Middle frontal gyrus (tissue), 1 donor: ENCODE results near the gene CRYBB1.

Experiments
- DNase-seq: peaks from one replicate; pipeline ENCODE4 v3.0.0-alpha.2; 2015; ENCODE audit warnings: low spot score; ENCODE audit errors: extremely low spot score

CRYBB1 gene

DNA sequence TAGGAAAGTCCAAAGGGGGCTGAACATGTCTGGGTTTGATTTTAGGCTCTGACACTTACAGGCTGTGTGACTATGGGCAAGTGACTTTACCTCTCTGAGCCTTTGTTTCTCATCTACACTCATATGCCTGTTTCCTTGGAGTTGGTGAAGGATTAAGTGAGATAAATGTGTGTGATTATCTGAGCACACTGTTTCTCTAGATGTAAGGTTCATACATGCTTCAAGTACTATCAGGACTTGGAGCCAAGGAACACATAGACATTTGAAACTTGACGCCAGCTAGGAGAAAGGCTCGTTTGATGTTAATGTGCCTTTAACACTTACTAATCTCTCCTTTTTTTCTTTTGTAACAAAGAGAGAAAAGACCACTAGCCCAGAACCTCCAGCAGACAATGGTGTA lies 9.7 kb downstream of the CRYBB1 start:
- DNase-seq = no peak

DNA sequence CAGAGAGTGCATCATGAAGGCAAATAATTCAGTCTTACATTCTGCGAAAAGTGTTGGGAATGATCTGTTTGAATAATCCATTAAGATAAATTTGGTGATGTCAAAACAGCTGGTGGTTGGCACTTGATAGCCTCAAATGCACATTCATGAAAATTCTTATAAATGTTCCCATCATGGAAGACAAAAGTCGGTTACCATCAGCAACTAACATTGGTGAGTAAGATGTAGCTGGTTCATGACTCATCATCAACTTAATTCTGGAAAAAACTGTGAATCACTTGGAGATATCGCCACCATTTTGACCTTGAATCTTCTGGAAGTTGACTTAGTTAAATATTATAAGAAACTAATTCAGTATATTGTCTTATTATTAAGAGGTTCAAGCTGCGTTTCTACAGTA lies 11.2 kb downstream of the CRYBB1 start:
- DNase-seq = no peak

DNA sequence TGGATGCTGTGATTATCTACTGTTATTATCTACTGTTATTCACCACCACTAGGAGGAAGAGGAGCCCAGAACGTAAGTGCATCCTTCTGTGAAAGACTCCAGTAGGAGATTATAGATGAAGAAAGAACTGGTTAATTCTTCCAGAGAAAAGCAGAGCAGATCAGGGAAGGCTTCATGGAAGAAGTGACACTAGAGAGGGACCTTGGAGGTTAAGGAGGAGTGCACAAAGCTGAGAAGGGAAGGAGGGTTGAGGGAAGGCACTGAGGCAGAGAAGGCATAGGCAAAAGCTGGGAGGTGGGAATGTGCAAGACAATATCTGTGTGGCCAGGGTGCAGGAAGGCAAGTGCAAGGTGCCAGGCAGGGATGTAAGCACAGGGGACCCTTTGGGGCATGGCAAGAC lies 13.5 kb downstream of the CRYBB1 start:
- DNase-seq = no peak

DNA sequence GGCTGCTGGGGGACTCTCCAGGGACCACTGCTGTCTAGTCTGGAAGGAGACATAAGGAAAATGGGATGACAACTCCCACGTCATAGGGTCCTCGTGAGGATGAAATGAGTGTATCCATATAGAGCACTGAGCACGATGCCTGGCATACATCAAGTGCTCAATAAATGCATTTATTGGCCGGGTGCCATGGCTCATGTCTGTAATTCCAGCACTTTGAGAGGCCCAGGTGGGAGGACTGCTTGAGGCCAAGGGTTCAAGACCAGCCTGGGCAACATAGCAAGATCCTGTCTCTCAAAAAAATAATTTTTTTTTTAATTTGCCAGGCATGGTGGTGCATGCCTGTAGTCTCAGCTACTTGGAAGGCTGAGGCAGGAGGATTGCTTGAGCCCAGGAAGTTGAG lies 15.7 kb downstream of the CRYBB1 start:
- no peak for DNase-seq

DNA sequence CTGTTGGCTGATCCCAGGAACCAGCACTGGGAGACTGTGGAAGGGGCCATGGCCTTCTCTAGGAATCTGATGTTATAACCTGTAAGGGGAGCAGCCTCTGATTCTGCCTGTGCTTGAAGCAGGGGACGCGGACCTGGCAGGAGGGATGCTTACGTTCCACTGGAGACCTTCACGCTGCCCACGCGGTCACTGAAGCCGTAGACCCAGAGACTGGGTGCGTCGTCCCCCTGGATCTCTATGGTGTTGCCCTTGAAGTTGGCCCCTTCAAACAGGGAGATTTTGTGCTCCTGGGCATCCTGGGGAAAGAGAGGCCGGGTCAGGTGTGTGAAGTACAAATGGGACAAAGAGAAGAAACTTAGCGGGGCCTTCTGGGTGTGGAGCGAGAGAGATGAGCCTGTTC lies 16.1 kb downstream of the CRYBB1 start:
- DNase-seq = no peak

DNA sequence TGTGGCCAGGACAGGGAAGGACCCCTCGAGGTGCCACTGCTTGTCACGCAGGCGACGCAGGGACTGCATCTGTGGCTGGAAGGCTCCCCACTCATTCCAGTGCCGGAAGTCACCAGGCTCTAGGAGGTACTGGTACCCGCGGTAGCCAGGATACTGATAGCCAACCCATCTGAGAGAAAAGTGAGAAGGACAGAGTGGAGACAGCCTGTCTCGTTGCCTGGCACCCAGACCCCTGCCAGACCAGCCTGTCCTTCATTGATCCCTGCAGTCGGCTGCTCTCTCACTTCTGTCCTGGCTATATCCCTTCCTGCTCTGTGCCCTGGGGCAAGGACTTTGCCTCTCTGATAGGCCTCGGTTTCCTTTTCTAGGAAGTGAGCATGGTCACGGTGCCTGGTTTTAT lies 18.3 kb downstream of the CRYBB1 start:
- no peak for DNase-seq

DNA sequence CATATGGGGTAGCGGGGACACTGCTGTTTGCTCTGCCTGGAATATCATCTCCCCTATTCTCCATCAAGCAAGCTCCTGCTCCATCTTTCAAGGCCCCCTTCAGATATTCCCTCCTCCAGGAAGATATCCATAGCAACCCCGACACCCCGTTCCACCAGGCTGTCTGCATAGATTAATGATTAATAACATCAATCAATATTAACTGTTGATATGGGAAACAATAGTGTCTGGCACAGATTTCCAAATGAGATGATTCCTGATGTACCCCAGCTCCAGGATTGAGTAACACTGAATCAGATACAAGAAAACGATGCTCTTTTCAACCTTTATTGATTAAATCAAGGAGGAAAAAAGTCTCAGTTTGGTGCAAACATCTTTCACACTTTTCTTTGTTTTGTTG lies 20.3 kb downstream of the CRYBB1 start:
- DNase-seq = no peak

DNA sequence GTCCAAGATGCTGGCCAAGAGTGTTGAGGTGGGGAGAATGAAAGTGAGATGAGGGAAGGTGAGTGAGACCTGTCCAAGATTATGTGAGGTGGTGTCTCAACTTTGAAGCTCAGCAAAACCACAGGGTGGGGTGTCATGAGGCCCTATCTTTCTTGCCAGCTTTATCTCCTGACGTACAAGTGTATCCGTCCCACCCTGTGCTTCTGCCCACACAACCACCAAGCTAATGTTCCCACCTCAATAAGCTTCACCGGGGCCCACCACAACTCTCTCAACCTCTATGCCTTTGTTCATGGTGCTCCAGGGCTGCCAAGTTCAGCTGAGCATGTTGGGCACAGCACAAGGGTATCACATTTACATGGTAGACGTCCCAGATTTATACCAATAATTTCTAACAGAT lies 20.8 kb downstream of the CRYBB1 start:
- DNase-seq = no peak

DNA sequence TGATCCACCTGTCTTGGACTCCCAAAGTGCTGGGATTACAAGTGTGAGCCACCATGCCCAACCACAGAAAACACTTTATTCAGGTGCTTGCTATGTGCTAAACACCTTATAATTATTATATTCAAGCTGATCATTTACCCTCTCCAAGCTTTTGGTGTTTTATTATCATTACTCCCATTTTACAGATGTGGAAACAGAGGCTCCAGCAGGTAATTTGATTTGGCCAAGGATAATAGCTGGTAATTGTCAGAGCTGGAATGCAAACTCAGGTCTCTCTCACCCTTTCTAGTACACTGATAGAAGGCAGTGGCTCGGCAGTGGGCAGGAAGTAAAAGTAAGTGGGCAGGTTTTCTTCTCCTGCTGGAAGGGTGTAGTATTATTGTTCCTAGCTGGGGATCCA lies 24.1 kb downstream of the CRYBB1 start:
- DNase-seq = no peak

DNA sequence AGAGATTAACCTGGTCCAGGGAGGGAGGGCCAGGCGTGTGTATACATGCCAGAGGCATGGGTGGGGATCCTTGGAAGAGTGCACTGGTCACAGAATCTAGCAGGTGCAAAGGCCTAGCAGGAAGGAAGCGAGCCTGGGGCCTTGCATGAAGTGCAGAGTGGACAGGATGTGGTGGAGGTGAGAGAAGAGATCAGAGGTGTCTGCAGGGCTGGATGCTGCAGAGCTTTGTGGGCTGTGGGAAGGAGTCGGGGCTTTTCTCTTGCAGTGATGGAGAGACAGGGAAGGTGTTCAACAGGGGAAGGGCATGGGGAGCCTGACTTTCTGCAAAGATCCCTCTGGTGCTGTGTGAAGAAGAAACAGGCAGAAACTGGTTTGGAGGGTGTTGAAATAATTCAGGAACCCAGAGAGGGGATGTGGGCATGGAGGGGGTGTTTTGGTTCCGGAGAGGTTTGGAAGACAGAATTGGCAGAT lies 25.4 kb downstream of the CRYBB1 start:
- no peak for DNase-seq

DNA sequence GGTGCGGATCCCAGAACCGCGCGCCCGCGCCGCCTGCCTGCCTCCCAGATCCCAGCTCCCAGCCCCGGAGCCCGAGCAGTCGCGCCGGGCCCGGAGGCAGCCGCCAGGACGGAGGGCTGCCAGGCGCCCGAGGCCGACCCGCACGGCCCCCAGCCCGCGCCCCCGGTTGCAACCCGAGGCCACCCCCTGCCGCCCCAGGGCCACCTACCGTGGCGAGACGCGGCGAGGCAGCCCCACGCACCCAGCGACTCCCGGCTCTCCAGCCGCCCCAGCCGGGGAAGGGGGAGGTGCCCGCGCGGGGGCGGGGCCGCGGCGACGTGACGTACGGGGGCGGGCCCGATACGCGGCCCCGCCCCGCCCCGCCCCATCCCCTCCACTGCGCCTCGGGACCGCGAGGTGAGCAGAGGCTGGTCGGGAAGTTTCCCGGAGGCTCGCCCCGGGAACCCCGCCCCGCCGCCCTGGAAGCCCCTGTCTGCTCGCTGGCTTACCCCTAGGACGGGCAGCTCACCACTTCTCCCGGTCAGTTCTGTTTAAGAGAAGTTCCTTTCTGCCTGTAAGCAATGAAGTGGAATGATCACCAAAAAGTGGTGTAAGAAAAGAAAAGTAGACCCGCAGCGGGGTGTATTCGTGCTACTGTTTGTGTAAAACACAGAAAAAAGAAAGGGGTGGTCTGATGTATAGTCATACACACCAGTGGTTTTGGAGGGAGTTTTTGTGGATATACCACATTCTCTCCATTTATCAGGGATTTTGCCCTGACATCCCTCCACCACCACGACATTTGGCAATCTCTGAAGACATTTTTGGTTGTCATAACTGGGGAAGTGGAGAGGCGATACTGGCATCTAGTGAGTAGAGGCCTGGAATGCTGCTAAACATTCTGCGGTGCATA lies 27.7 kb downstream of the CRYBB1 start, which contains the start of gene TPST2:
Gene TPST2, minus strand, starts transcription at position 288 of the 892 bp plus-strand sequence. CDS start 48,502 bp downstream, outside the sequence.
- peak; percentile 71 for DNase-seq

DNA sequence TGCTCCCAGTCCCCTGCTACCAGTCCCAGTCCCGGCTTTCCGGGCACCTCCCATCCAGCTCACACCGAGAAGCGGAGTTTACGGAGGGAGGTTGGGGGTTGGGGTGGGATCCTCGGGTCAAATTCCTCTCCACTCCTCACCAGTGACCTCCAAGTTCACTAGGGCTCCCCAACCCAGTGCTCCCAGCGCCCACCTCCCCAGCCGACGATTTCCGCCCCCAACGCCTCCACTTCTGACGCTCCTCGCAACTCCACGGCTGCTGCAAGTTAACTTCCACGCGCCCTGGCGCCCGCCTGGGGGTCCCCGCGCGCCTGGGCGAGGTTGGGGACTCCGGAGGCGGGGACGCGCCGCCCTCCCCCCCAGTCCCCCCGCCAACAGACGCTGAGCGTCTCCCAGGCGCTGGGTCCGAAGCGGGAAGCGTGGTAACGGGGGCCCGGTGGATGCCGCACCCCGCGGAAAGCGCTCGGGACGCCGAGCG lies 28.4 kb downstream of the CRYBB1 start:
- DNase-seq = no peak

DNA sequence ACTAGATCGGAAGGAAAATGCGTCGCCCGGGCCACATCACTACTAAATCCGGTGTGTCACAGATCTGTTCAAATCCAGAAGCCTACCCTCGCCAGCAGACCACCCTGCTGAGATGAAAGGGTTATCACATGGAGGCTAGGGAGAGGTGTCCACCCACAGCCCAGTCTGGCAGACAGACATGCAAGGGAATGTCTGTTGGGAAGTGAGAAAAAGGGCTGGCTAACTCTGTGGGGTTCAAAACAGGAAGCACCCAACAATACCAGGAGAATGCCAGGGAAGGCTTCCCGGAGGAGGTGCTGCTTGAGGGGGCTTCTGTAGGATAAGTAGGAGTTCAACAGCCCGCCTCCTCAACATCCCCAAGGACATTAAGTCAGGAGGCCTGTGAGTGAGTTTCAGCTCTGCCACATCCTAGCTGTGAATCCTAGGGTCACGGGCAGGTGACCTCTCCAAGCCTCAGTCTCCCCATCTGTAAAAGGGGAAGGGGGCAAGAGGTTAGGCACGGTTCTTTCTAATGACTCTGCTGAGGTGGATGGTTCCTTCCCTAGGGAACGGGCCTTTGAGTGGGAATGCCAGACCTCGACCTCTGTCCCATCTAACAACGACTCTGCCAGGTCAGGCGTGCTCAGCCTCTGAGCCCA lies 29.0 kb downstream of the CRYBB1 start:
- DNase-seq = no peak

DNA sequence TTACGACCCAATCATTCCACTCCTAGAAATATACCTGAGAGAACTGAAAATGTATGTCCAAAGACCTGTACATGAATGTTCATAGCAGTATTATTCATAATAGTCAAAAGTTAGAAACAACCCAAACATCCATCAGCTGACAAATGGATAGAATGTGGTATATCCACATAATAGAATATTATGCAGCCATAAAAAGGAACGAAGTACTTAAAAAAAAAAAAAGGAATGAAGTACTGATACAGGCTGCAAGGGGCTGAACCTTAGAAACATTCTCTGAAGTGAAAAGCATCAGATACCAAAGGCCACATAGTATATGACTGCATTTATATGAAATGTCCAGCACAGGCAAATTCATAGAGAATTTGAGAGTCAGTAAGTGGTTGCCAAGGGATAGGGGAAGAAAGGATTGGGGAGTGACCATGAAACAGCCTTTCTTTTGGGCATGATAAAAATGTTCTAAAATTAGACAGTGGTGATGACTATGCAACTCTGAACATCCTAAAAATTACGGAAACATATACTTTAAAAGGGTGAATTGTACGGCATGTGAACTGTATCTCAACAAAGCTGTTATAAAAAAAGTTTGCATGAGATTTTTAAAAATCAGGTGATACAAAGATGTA lies 29.7 kb downstream of the CRYBB1 start:
- DNase-seq = no peak

DNA sequence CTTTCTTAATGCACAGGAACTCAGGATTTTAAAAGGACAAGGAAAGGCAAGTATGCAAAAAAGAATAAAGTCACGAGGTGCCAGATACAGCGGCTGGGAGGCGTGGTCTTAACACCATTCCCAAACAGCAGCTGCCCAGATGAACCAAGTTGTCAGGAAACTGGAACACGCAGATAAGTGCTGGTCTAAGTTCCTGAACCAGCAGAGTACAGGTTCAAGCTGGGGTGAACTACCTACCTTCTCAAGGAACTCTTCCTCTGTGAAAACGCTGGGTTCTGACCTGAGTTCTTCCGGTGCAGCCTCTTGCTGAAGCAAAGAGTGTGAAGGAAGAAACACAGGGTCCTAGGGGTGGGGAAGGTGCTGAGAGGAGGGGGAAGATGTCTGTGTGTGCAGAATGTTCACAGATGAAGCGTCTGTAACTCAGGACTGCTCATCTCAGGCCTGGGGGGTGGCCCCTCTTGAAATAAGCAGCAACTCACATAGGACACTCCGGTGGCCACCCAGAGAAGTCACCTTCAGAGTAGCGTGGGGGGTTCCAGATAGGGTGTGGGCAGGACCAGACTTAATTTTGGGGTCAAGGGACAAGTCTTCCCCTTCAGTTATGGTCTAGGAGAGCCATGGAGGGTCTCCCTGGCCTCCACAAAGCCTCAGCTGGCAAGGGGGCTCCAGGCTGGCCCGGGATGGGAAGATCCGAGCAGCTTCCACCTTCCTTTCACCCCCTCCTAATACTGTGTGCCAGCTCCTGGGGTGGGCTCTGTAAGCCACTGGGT lies 31.1 kb downstream of the CRYBB1 start:
- DNase-seq = no peak

DNA sequence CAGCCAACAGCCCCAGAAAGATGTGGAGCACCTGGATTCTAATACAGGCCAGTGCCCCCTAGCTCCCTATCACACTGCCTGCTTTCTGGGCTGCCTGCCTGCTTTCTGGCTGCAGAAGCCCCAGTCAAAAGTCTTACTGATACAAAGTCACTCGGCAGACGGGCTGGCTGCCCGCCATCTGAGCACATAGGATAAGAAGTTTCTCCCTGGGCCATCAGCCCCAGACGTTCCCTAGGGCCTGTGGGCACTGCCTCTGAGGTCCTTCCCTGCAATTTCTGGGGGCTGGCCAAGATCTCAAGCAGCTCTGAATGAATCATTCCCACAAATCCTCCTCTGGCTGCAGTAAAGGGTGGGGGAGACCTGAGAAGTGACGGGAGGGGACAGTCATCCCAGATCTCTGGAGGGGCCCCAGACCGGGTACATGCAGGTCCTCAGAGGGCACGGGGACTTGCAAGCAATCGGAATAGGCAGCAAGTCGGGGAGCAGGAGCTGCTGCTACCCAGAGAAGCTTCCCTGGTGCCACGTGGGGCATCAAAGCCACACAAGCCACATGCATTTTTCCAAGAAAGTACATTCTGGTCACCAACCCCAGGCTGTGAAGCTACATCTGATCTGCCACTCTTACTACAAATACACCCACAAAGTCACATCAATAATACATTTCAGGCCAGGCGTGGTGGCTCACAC lies 32.6 kb downstream of the CRYBB1 start:
- no peak for DNase-seq

DNA sequence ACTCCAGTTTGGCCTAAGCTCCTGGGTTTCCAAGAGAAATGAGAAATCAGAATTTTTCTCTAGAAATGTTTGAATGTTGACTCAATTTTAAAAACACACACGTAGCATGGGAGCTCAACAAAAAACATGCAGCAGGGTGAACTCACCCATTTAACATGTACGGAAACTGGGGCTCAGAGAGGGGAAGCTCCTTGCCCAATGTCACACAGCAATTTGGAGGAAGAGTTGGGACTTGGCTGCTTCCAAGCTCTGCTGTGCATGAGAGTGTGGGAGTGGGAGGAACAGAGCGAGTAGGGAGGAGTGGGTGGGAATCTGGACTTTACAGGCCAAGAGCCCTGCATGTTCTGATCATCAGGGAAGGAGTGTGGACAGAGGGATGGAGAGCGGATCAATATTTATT lies 33.8 kb downstream of the CRYBB1 start:
- no peak for DNase-seq

DNA sequence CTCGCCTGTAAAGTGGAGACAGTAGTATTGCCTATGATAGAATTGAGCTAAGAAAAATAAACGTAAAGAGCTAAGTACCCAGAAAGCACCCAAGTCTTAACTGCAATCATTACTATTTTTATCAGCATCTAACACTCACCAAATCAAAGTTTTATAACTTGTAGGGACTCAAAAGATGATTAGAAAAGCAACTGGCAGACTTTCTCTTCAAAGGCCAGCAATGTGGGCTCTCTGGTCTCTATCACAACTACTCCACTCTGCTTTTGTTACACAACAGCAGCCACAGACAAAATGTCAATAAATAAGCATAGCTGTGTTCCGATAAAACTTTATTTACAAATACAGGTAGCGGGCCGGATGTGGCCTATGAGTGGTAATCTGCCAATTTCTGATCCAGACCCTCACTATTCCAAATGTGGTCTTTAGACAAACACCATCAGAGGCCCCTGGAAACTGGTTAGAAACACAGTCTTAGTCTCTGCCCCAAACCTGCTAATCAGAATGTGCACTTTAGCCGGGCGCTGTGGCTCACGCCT lies 36.1 kb downstream of the CRYBB1 start:
- no peak for DNase-seq

DNA sequence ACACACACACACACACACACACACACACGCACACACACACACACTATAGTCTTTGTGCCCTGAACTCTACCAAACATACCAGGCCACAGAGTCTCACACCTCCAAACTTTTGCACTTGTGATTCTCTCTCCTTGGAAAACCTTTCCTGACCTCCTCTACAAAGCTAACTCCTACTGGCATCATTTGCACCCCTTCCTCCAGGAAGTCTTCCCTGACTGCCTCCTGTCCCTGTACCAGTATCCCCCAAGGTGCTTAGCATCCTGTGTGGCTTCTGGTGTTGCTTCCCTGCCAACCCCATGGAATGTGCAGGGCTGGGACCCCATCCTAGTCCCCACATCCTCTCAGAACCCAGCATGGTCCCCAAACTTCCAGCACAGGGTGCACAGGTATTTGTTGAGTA lies 36.8 kb downstream of the CRYBB1 start:
- DNase-seq = no peak

DNA sequence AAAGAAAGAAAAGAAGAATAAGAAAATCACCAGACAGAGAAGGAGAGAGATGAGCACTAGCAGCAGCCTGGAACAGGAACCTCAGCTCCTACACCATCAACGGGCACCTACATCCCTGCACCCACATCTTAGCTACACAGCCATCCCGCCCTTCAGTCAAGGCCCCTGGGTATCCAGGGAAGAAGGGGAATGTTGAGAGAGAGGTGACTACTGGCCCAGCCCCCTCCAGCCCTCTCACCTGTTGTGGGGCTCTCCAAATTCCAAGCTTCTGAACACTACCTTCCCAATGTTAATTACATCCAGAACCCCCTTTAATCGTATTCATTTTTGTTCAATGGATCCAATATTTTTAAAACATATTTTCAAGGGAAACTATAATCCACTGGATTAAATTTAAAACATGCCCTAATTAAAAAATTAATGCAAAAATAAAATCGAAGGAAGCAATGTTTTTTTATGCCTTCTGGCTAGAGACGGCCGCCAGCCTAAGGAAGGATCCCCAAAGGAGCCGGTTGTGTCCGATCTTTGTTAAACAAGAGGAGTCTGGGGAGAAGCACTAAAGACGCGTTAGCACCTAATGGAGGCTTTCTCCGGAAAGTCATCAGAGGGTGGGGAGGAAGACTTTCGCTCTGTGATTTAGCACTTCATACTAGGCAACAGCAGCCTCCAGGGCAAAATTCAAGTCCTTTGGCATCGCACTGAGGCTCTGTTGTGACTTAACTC lies 37.4 kb downstream of the CRYBB1 start:
- no peak for DNase-seq
